Stimulated activated effector memory CD8-positive, alpha-beta T cell treated with anti-CD3 and anti-CD28 coated beads, Interleukin-12 subunit alpha, Interleukin-12 subunit beta, amount 100 ng/mL, for 72 hours (primary cell): Measurements from ENCODE around the gene SBF1.

Experiments
- ATAC-seq: fragments of 150-1000 bp; cut with Tn5 transposase; 2 replicates; pipeline ENCODE4 v1.10.0; 2021
- DNase-seq, 2 donors: peaks; one replicate each; pipeline ENCODE4 v3.0.0; 2021 to 2022; ENCODE audit warnings: low spot score in 2 of 2
- H3K27ac Mint-ChIP-seq: one replicate; pipeline ENCODE4 v1.8.0; 2022; ENCODE audit warnings: mild to moderate bottlenecking, mixed read lengths
- H3K36me3 Mint-ChIP-seq: one replicate; pipeline ENCODE4 v1.8.0; 2022; ENCODE audit warnings: mild to moderate bottlenecking, mixed read lengths
- H3K4me1 Mint-ChIP-seq: one replicate; pipeline ENCODE4 v1.8.0; 2022; ENCODE audit warnings: mixed read lengths
- H3K4me3 Mint-ChIP-seq: one replicate; pipeline ENCODE4 v1.8.0; 2022; ENCODE audit warnings: mild to moderate bottlenecking, mixed read lengths
- H3K9me3 Mint-ChIP-seq: one replicate; pipeline ENCODE4 v1.8.0; 2022; ENCODE audit warnings: mixed read lengths

SBF1 gene

GRCh38 chr22:50508897-50509296 is 34.1 kb upstream of the SBF1 start:
- peak overlapping the region; percentile 97 for H3K27ac Mint-ChIP-seq
- peaks cover 32% of the 10 kb centered on the region for H3K4me1 Mint-ChIP-seq
- H3K36me3 Mint-ChIP-seq = peaks cover 64% of the 10 kb centered on the region
- no peaks in the 10 kb centered on the region for H3K9me3 Mint-ChIP-seq
- no peak for ATAC-seq
- peak overlapping the region; percentile 96 for H3K4me3 Mint-ChIP-seq
- DNase-seq = no peak

GRCh38 chr22:50507991-50508884 is 33.4 kb upstream of the SBF1 start, which contains the start of gene NCAPH2:
NCAPH2 (plus strand) TSS chr22:50508224; CDS start chr22:50508338, 114 bp downstream.
- peaks cover 64% of the 10 kb centered on the region for H3K36me3 Mint-ChIP-seq
- no peaks in the 10 kb centered on the region for H3K9me3 Mint-ChIP-seq
- peak within 1 kb of the TSS; percentile 97 for H3K27ac Mint-ChIP-seq
- peaks cover 27% of the 10 kb centered on the region for H3K4me1 Mint-ChIP-seq
- H3K4me3 Mint-ChIP-seq = peak within 1 kb of the TSS; percentile 96
- peak; percentile 99 for DNase-seq
- peak; percentile 75 for ATAC-seq

- Mint-ChIP-seq H3K27ac (peak within 1 kb of the TSS; percentile 97), H3K4me1 (peaks cover 26% of the 10 kb centered on the region), H3K9me3 (no peaks in the 10 kb centered on the region), H3K4me3 (peak within 1 kb of the TSS; percentile 96), H3K36me3 (peaks cover 63% of the 10 kb centered on the region)
- ATAC-seq (peak; percentile 82), DNase-seq (peak; percentile 86 to 92)
These were observed 32.7 kb upstream of the SBF1 start, which contains the start of gene LMF2 for GRCh38 chr22:50507421-50507990. LMF2 (minus strand) TSS chr22:50507702; CDS start chr22:50507675, 27 bp downstream.

- peaks cover 56% of the 10 kb centered on the region for H3K36me3 Mint-ChIP-seq
- no peaks in the 10 kb centered on the region for H3K9me3 Mint-ChIP-seq
- peak; percentile 1 for ATAC-seq
- peak overlapping the region; percentile 96 for H3K4me3 Mint-ChIP-seq
- peak in 1 of 2 donors; percentile 52 for DNase-seq
- H3K4me1 Mint-ChIP-seq = peaks cover 21% of the 10 kb centered on the region
- peak overlapping the region; percentile 97 for H3K27ac Mint-ChIP-seq
These were observed 32.0 kb upstream of the SBF1 start for GRCh38 chr22:50506611-50507420.

- no peak for ATAC-seq
- H3K4me3 Mint-ChIP-seq = peak overlapping the region; percentile 96
- H3K27ac Mint-ChIP-seq = no peak overlapping the region
- H3K4me1 Mint-ChIP-seq = peaks cover 21% of the 10 kb centered on the region
- peaks cover 47% of the 10 kb centered on the region for H3K36me3 Mint-ChIP-seq
- DNase-seq = peak in 1 of 2 donors; percentile 55
- H3K9me3 Mint-ChIP-seq = no peaks in the 10 kb centered on the region
These were observed 31.2 kb upstream of the SBF1 start for GRCh38 chr22:50505776-50506610.

GRCh38 chr22:50505276-50505775 is 30.5 kb upstream of the SBF1 start:
- DNase-seq (no peak), ATAC-seq (no peak)
- H3K36me3 Mint-ChIP-seq = peaks cover 41% of the 10 kb centered on the region
- H3K27ac Mint-ChIP-seq = no peak overlapping the region
- no peaks in the 10 kb centered on the region for H3K9me3 Mint-ChIP-seq
- peak overlapping the region; percentile 96 for H3K4me3 Mint-ChIP-seq
- H3K4me1 Mint-ChIP-seq = peaks cover 21% of the 10 kb centered on the region

DNA sequence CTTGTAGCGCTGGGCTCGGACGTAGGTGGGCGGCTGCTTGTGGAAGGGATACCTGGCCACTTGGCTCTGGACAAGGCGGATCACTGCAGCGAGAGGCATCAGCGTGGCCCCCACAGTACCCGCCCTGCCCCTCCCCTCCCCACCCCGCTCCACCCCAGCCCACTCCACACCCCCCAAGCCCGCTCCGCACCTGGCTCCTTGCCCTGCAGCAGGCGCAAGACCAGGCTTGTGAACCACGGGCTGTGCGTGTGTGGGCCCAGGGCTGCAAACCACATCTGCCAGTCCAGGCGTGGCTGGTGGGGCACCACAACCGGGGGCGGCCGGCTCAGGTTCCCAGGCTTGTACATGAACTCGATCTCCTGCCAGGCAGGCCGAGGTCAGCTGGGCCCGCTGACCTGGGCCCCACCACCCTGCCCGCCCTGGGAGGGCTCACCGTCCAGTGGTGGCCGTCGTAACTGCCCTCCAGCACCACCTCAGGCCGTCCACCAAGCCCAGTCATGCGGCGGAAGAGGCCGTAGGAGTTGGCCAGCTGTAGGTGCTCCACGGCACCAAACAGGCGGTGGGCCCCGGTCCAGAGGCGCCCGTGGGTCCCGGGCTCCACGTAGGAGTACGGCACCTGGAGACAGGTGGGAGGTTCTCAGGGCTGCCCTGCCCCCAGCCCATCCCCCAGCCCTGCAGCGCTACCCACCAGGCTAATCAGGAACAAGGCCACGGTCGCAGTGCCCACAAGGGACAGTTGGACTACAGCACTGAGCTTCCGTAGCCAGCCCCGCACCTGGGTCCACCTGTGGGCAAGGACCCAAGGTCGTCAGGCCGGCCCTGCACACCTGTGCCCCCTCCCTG is 29.8 kb upstream of the SBF1 start:
- no peak overlapping the region for H3K27ac Mint-ChIP-seq
- DNase-seq (no peak), ATAC-seq (no peak)
- H3K36me3 Mint-ChIP-seq = peaks cover 33% of the 10 kb centered on the region
- no peaks in the 10 kb centered on the region for H3K9me3 Mint-ChIP-seq
- peaks cover 18% of the 10 kb centered on the region for H3K4me1 Mint-ChIP-seq
- H3K4me3 Mint-ChIP-seq = no peak overlapping the region

GRCh38 chr22:50503475-50504145 is 28.8 kb upstream of the SBF1 start:
- no peak overlapping the region for H3K27ac Mint-ChIP-seq
- H3K4me3 Mint-ChIP-seq = no peak overlapping the region
- H3K4me1 Mint-ChIP-seq = peaks cover 9% of the 10 kb centered on the region
- peaks cover 28% of the 10 kb centered on the region for H3K36me3 Mint-ChIP-seq
- DNase-seq = no peak
- no peaks in the 10 kb centered on the region for H3K9me3 Mint-ChIP-seq
- ATAC-seq = no peak

GRCh38 chr22:50502628-50503474 is 28.0 kb upstream of the SBF1 start:
- Mint-ChIP-seq H3K27ac (no peak overlapping the region), H3K4me3 (no peak overlapping the region), H3K9me3 (no peaks in the 10 kb centered on the region), H3K4me1 (peaks cover 16% of the 10 kb centered on the region), H3K36me3 (peaks cover 20% of the 10 kb centered on the region)
- ATAC-seq (no peak), DNase-seq (no peak)

GRCh38 chr22:50502096-50502495 is 27.3 kb upstream of the SBF1 start:
- Mint-ChIP-seq H3K4me3 (no peak overlapping the region), H3K4me1 (peaks cover 13% of the 10 kb centered on the region), H3K27ac (peak overlapping the region; percentile 52), H3K9me3 (no peaks in the 10 kb centered on the region), H3K36me3 (peaks cover 18% of the 10 kb centered on the region)
- no peak for DNase-seq
- ATAC-seq = no peak

DNA sequence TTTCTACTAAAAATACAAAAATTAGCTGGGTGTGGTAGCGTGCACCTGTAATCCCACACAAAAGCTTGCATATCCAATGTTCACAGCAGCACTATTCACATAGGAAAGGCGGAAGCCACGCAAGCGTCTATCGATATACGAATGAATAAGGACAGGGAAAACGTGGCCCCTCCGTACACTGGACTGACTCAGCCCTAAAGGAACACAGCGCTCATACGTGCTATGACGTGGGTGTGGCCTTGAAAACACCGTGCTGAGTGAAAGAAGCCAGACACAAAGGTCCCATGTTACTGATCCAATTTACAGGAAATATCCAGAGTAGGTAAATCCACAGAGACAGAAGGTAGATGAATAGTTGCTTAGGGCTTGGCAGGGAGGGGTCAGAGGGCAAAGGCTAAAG is 25.6 kb upstream of the SBF1 start:
- Mint-ChIP-seq H3K27ac (no peak overlapping the region), H3K9me3 (no peaks in the 10 kb centered on the region), H3K4me1 (peaks cover 10% of the 10 kb centered on the region), H3K36me3 (peaks cover 12% of the 10 kb centered on the region), H3K4me3 (no peak overlapping the region)
- ATAC-seq (no peak), DNase-seq (no peak)

- DNase-seq (peak; percentile 64 to 82), ATAC-seq (peak; percentile 89)
- Mint-ChIP-seq H3K9me3 (no peaks in the 10 kb centered on the region), H3K36me3 (peaks cover 4% of the 10 kb centered on the region), H3K4me1 (peaks cover 10% of the 10 kb centered on the region), H3K27ac (no peak overlapping the region), H3K4me3 (no peak overlapping the region)
These were observed 23.6 kb upstream of the SBF1 start for GRCh38 chr22:50498322-50498890.
